HG03280 (cell line): Measurements from ENCODE around the gene FAM53A.
"Not testable (repeated sequence)": the region's sequence is repeated elsewhere in the genome, so short reads cannot be mapped to it uniquely, and the experiment has no call there.

Source experiments
- ATAC-seq: cut with Tn5 transposase; IDR thresholded peaks from one replicate; pipeline ENCODE4 v1.9.1; 2021; ENCODE audit warnings: mild to moderate bottlenecking, moderate library complexity; ENCODE audit not compliant: unreplicated experiment

Gene FAM53A

GRCh38 chr4:1686440-1687036, 2.4 kb upstream of the FAM53A start:
- no peak for ATAC-seq

GRCh38 chr4:1685235-1686150, 1.4 kb upstream of the FAM53A start:
- ATAC-seq: no peak

- ATAC-seq: peak; percentile 26
Observed at GRCh38 chr4:1684506-1685234, 557 bp upstream of the FAM53A start.

- no peak for ATAC-seq
Observed at GRCh38 chr4:1683261-1683735, 815 bp downstream of the FAM53A start.

GRCh38 chr4:1682860-1683259, 1.3 kb downstream of the FAM53A start:
- ATAC-seq: no peak

GRCh38 chr4:1678244-1678643, 5.9 kb downstream of the FAM53A start:
- no peak for ATAC-seq

- no peak for ATAC-seq
Observed at GRCh38 chr4:1676605-1677525, 7.2 kb downstream of the FAM53A start.

- no peak for ATAC-seq
Observed at GRCh38 chr4:1675802-1676137, 8.3 kb downstream of the FAM53A start.

GRCh38 chr4:1675136-1675801, 8.8 kb downstream of the FAM53A start:
- no peak for ATAC-seq

- ATAC-seq: no peak
Observed at GRCh38 chr4:1674682-1675081, 9.4 kb downstream of the FAM53A start.

GRCh38 chr4:1673671-1674070, 10.4 kb downstream of the FAM53A start:
- ATAC-seq: no peak

- not testable (repeated sequence) for ATAC-seq
Observed at GRCh38 chr4:1671011-1671410, 13.1 kb downstream of the FAM53A start.

GRCh38 chr4:1670279-1670678, 13.8 kb downstream of the FAM53A start:
- ATAC-seq: no peak

GRCh38 chr4:1669850-1670249, 14.3 kb downstream of the FAM53A start:
- no peak for ATAC-seq

GRCh38 chr4:1669270-1669669, 14.8 kb downstream of the FAM53A start:
- ATAC-seq: no peak

GRCh38 chr4:1668488-1668840, 15.6 kb downstream of the FAM53A start:
- no peak for ATAC-seq

- no peak for ATAC-seq
Observed at GRCh38 chr4:1667273-1667672, 16.8 kb downstream of the FAM53A start.

- no peak for ATAC-seq
Observed at GRCh38 chr4:1666391-1666790, 17.7 kb downstream of the FAM53A start.

- no peak for ATAC-seq
Observed at GRCh38 chr4:1664141-1664540, 20.0 kb downstream of the FAM53A start.

- ATAC-seq: no peak
Observed at GRCh38 chr4:1663549-1663948, 20.6 kb downstream of the FAM53A start.
